Smooth muscle cell (in vitro differentiated cells): ENCODE data around the gene PSKH1. TPM values are rescaled to one million over a fixed set of nuclear protein-coding genes. Genes with fewer than 3 reads are reported as not detected.

Experiments
- DNase-seq: peaks from one replicate; lab custom pipeline; 2025; ENCODE audit not compliant: unreplicated experiment; lab: John Stamatoyannopoulos, UW
- H2AFZ ChIP-seq: fragments of 200-600 bp; sonication (generic); 2 replicates; pipeline ENCODE4 v1.6.0; 2016; ENCODE audit warnings: antibody characterized with exemption, low read depth, mild to moderate bottlenecking
- H3F3A ChIP-seq: fragments of 200-600 bp; sonication (generic); 2 replicates; pipeline ENCODE4 v1.6.0; 2017; ENCODE audit warnings: antibody characterized with exemption, low read depth
- H3K27ac ChIP-seq: fragments of 200-600 bp; sonication (generic); 2 replicates; pipeline ENCODE4 v1.5.1; 2016; ENCODE audit warnings: low read depth, mild to moderate bottlenecking
- H3K27me3 ChIP-seq: fragments of 200-600 bp; sonication (generic); 2 replicates; pipeline ENCODE4 v1.6.1; 2016; ENCODE audit warnings: low read depth, mild to moderate bottlenecking
- H3K36me3 ChIP-seq: fragments of 200-600 bp; sonication (generic); 2 replicates; pipeline ENCODE4 v1.5.1; 2016; ENCODE audit warnings: low read depth
- H3K4me1 ChIP-seq: fragments of 200-600 bp; sonication (generic); 2 replicates; pipeline ENCODE4 v1.5.1; 2016; ENCODE audit warnings: low read depth
- H3K4me2 ChIP-seq: fragments of 200-600 bp; sonication (generic); 2 replicates; pipeline ENCODE4 v1.6.0; 2016; ENCODE audit warnings: mild to moderate bottlenecking
- H3K4me3 ChIP-seq: fragments of 200-600 bp; sonication (generic); 2 replicates; pipeline ENCODE4 v1.5.1; 2016; ENCODE audit warnings: mild to moderate bottlenecking
- H3K79me2 ChIP-seq: fragments of 200-600 bp; sonication (generic); 2 replicates; pipeline ENCODE4 v1.6.0; 2016; ENCODE audit warnings: low read depth, mild to moderate bottlenecking
- H3K9ac ChIP-seq: fragments of 200-600 bp; sonication (generic); 2 replicates; pipeline ENCODE4 v1.6.0; 2016; ENCODE audit warnings: low read depth
- H3K9me3 ChIP-seq: fragments of 200-600 bp; sonication (generic); replicated peaks from 2 replicates; pipeline ENCODE4 v1.5.1; 2016; ENCODE audit warnings: low read depth
- H4K20me1 ChIP-seq: fragments of 200-600 bp; sonication (generic); 2 replicates; pipeline ENCODE4 v1.6.0; 2016; ENCODE audit warnings: low read depth
- WGBS: methylation state at CpG from one replicate; pipeline ENCODE4 v1.1.7; 2016; ENCODE audit warnings: low lambda C conversion rate; 5-methylcytosine and 5-hydroxymethylcytosine counted together
- polyA plus RNA-seq: library from polyadenylated mRNA; unstranded; fragments of >200 nt; fragmentation: Nextera tagmentation; extraction: Ambion mirVana; gene quantifications from 2 replicates; pipeline ENCODE4 v1.2.1, GENCODE V29; 2016
- total RNA-seq: library from RNA; depleted of rRNA; stranded (reverse); fragments of >200 nt; gene quantifications from 2 replicates; pipeline ENCODE4 v1.2.3, GENCODE V29; 2014
- TF ChIP-seq, protein P1 (sequence below): fragments of 200-600 bp; sonication (generic); IDR thresholded peaks from 2 replicates; pipeline ENCODE4 v1.5.1; 2017; ENCODE audit warnings: borderline replicate concordance, mild to moderate bottlenecking, antibody characterized with exemption; ENCODE audit not compliant: insufficient read depth, poor library complexity, severe bottlenecking

The PSKH1 gene
- total and polyA plus RNA-seq, 2 experiments from 2014 or later = 15.3 to 36.0 TPM

GRCh38 chr16:67959536-67960329 is 66.7 kb downstream of the PSKH1 start:
- peaks cover 52% of the 10 kb centered on the region for H3K79me2 ChIP-seq
- no peak overlapping the region for H2AFZ ChIP-seq
- no peak overlapping the region for H3K4me3 ChIP-seq
- no peaks in the 10 kb centered on the region for H3K4me1 ChIP-seq
- DNase-seq = no peak
- no peaks in the 10 kb centered on the region for H3K27me3 ChIP-seq
- 58% methylated on average over 11 of the region's 11 CpGs for WGBS
- no peak overlapping the region for H3K9ac ChIP-seq
- no peaks in the 10 kb centered on the region for H3K9me3 ChIP-seq
- no peaks in the 10 kb centered on the region for H3F3A ChIP-seq
- H3K27ac ChIP-seq = peak overlapping the region; percentile 52
- no peaks in the 10 kb centered on the region for H3K36me3 ChIP-seq
- peaks cover 100% of the 10 kb centered on the region for H4K20me1 ChIP-seq
- TF ChIP-seq, protein P1, sequence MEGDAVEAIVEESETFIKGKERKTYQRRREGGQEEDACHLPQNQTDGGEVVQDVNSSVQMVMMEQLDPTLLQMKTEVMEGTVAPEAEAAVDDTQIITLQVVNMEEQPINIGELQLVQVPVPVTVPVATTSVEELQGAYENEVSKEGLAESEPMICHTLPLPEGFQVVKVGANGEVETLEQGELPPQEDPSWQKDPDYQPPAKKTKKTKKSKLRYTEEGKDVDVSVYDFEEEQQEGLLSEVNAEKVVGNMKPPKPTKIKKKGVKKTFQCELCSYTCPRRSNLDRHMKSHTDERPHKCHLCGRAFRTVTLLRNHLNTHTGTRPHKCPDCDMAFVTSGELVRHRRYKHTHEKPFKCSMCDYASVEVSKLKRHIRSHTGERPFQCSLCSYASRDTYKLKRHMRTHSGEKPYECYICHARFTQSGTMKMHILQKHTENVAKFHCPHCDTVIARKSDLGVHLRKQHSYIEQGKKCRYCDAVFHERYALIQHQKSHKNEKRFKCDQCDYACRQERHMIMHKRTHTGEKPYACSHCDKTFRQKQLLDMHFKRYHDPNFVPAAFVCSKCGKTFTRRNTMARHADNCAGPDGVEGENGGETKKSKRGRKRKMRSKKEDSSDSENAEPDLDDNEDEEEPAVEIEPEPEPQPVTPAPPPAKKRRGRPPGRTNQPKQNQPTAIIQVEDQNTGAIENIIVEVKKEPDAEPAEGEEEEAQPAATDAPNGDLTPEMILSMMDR = no peak
- peak overlapping the region; percentile 47 for H3K4me2 ChIP-seq

DNA sequence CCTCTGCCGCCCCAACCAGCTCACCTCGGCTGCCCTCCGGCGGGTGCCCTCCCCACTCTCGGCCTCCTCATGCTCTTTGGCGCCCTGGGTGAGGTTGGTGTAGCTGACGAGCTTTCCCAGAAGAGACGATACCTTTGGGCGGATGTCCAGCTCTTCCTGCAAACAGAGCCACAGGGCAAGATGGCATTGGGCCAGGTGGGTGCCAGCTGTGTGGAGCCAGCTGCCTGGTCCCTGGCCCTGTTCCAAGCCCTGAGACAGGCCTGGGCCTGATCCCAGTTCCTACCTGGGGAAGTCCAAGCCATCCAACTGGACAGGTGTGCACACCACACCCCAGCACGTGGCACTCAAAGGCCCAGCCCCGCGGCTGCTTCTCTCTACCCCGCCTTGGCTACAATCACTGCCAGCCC is 68.5 kb downstream of the PSKH1 start:
- H3K27me3 ChIP-seq = no peaks in the 10 kb centered on the region
- H3K36me3 ChIP-seq = no peaks in the 10 kb centered on the region
- H3K4me1 ChIP-seq = peaks cover 11% of the 10 kb centered on the region
- TF ChIP-seq, protein P1 = no peak
- H3F3A ChIP-seq = no peaks in the 10 kb centered on the region
- no peak overlapping the region for H3K4me2 ChIP-seq
- 96% methylated on average over 13 of the region's 13 CpGs for WGBS
- H3K9ac ChIP-seq = no peak overlapping the region
- no peak overlapping the region for H3K4me3 ChIP-seq
- H4K20me1 ChIP-seq = peaks cover 100% of the 10 kb centered on the region
- H3K9me3 ChIP-seq = no peaks in the 10 kb centered on the region
- H2AFZ ChIP-seq = no peak overlapping the region
- DNase-seq = no peak
- H3K79me2 ChIP-seq = peaks cover 66% of the 10 kb centered on the region
- no peak overlapping the region for H3K27ac ChIP-seq

GRCh38 chr16:67962135-67962534 is 69.1 kb downstream of the PSKH1 start:
- peaks cover 71% of the 10 kb centered on the region for H3K79me2 ChIP-seq
- H3K9ac ChIP-seq = no peak overlapping the region
- H3K27ac ChIP-seq = no peak overlapping the region
- peaks cover 100% of the 10 kb centered on the region for H4K20me1 ChIP-seq
- no peaks in the 10 kb centered on the region for H3K27me3 ChIP-seq
- DNase-seq = no peak
- H3F3A ChIP-seq = no peaks in the 10 kb centered on the region
- H3K9me3 ChIP-seq = no peaks in the 10 kb centered on the region
- no peak overlapping the region for H2AFZ ChIP-seq
- 98% methylated on average over 8 of the region's 8 CpGs for WGBS
- TF ChIP-seq, protein P1 = no peak
- no peak overlapping the region for H3K4me3 ChIP-seq
- H3K4me1 ChIP-seq = peaks cover 17% of the 10 kb centered on the region
- H3K4me2 ChIP-seq = no peak overlapping the region
- H3K36me3 ChIP-seq = no peaks in the 10 kb centered on the region

GRCh38 chr16:67963292-67963661 is 70.2 kb downstream of the PSKH1 start:
- Histone ChIP-seq H3K27ac (no peak overlapping the region), H3K79me2 (peaks cover 77% of the 10 kb centered on the region), H3K4me2 (no peak overlapping the region), H3F3A (no peaks in the 10 kb centered on the region), H4K20me1 (peaks cover 96% of the 10 kb centered on the region), H3K27me3 (no peaks in the 10 kb centered on the region), H3K4me1 (peaks cover 20% of the 10 kb centered on the region), H3K4me3 (no peak overlapping the region), H3K9ac (no peak overlapping the region), H2AFZ (no peak overlapping the region), H3K36me3 (no peaks in the 10 kb centered on the region), H3K9me3 (no peaks in the 10 kb centered on the region)
- TF ChIP-seq, protein P1 = no peak
- 90% methylated on average over 2 of the region's 2 CpGs for WGBS
- no peak for DNase-seq
